Measurements from ENCODE around the gene EIF1AX.

DNA sequence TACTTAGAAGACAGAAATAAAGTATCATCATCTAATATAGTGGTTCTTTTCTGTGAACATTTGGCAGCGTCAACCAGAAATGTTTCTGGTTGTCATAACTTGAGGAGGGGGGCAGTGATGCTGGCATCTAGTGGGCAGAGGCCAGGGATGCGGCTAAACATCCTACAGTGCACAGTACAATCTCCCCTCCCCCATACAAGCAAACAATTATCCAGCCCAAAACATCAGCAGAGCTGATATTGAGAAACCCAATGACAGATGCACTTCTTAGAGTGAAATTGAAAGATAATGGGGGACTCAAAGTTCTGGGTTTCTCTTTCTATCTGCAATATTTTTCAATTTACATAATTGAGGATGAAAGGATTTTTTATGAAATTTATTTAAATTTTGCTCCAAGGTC lies 1.9 kb upstream of the EIF1AX start:
- TF ChIP-seq POLR2A (IDR thresholded peaks at IDR 0.05; ENCODE audit: low read depth, low read length) (no peak), TAF1 (IDR thresholded peaks at IDR 0.05; ENCODE audit: low read depth, low read length) (no peak), POLR2AphosphoS5 (IDR thresholded peaks at IDR 0.05; ENCODE audit: low read depth, low read length) (no peak), SPI1 (IDR thresholded peaks at IDR 0.05; ENCODE audit: low read depth, low read length) (no peak)

All from GM12891 (cell line).